ENCODE measurements around the gene AKNA.

GRCh38 chr9:114344692-114345091, 43.1 kb downstream of the AKNA start:
- no peak for TF ChIP-seq CTBP2 (IDR thresholded peaks at IDR 0.05; ENCODE audit: borderline replicate concordance, insufficient read depth, insufficient read length, low read length)
- no peak for TF ChIP-seq CTCF (IDR thresholded peaks at IDR 0.05; ENCODE audit: control extremely low read depth in 1 of 3, insufficient read depth in 1 of 3, low read depth in 1 of 3, low read length in 3 of 3)
- no peak for TF ChIP-seq POLR2A (IDR thresholded peaks at IDR 0.05; ENCODE audit: control extremely low read depth in 1 of 2, low read depth in 2 of 2, low read length in 2 of 2)
- TF ChIP-seq POLR2AphosphoS5 (IDR thresholded peaks at IDR 0.05; ENCODE audit: low read depth, low read length), result no peak
- no peak for TF ChIP-seq CEBPB (IDR thresholded peaks at IDR 0.05; ENCODE audit: low read depth, low read length)
- no peak for TF ChIP-seq CREB1 (IDR thresholded peaks at IDR 0.05)
- no peak for TF ChIP-seq EZH2 (IDR thresholded peaks at IDR 0.05; ENCODE audit: low read depth, low read length, severe bottlenecking)
- TF ChIP-seq USF2 (IDR thresholded peaks at IDR 0.05; ENCODE audit: low read length), result no peak
- TF ChIP-seq TCF12 (IDR thresholded peaks at IDR 0.05; ENCODE audit: low read depth, low read length), result no peak
- TF ChIP-seq SIN3A (conservative IDR thresholded peaks at IDR 0.05 in 1 of 2, IDR thresholded peaks at IDR 0.05 in 1 of 2; ENCODE audit: low read depth in 1 of 2, low read length in 2 of 2), result no peak
- no peak for TF ChIP-seq ZNF274 (IDR thresholded peaks at IDR 0.05; ENCODE audit: borderline replicate concordance, extremely low read depth, low read length)
- no peak for TF ChIP-seq JUN (IDR thresholded peaks at IDR 0.05; ENCODE audit: low read depth, low read length)
